ENCODE measurements around the gene WDR18. TPM values are rescaled to one million over a fixed set of nuclear protein-coding genes. Genes with fewer than 3 reads are reported as not detected.

Gene WDR18
- total and polyA plus RNA-seq, 8 donors, result 12.3 to 84.8 (median 23.3) TPM

DNA sequence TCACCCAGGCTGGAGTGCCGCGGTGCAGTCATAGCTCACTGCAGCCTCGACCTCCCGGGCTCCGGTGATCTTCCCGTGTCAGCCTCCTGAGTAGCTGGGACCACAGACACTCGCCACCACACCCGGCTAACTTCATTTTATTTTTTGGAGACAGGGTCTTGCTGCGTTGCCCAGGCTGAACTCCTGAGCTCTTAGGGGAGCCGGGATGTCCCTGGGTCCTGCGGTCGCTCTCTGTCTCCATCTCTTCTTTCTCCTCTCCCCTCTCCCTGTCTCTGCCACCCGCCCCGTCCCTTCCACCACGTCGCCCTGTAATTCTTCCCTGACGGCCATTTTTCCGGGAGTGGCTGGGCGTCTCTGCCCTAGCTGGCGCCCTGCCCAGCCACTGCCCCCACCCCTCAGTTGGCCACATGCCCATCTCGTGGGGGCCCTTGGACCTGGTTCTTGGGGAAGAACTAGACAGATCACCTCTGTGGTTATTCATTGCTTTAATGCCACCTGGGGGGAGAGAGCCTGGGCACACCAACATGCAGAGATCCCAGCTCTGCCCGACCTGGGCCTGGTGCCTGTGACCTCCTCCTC is 39.4 kb upstream of the WDR18 start:
- peak in 2 of 6 donors; percentile 53 to 60 for DNase-seq
- Histone ChIP-seq H3K4me1 (peaks cover 5 to 20% (median 12%) of the 10 kb centered on the region in 3 donors), H3K27me3 (no peaks in the 10 kb centered on the region), H3K36me3 (no peaks in the 10 kb centered on the region), H3K27ac (no peak overlapping the region), H3K9me3 (no peaks in the 10 kb centered on the region), H3K4me3 (no peak overlapping the region)
- ATAC-seq, result no peak
- TF ChIP-seq, protein P1, sequence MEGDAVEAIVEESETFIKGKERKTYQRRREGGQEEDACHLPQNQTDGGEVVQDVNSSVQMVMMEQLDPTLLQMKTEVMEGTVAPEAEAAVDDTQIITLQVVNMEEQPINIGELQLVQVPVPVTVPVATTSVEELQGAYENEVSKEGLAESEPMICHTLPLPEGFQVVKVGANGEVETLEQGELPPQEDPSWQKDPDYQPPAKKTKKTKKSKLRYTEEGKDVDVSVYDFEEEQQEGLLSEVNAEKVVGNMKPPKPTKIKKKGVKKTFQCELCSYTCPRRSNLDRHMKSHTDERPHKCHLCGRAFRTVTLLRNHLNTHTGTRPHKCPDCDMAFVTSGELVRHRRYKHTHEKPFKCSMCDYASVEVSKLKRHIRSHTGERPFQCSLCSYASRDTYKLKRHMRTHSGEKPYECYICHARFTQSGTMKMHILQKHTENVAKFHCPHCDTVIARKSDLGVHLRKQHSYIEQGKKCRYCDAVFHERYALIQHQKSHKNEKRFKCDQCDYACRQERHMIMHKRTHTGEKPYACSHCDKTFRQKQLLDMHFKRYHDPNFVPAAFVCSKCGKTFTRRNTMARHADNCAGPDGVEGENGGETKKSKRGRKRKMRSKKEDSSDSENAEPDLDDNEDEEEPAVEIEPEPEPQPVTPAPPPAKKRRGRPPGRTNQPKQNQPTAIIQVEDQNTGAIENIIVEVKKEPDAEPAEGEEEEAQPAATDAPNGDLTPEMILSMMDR (IDR thresholded peaks at IDR 0.05), result no peak
- FAIRE-seq, result no peak
- intact Hi-C loops (cut with DNase I), result loop anchor here in 1 of 3 donors (5.0 kb wide), 1 partner anchor 33 kb away; no protein-coding TSS in a partner anchor
- 65 to 67% methylated on average over 21 to 22 of the region's 22 CpGs for WGBS, 2 donors

GRCh38 chr19:945401-946252 is 38.5 kb upstream of the WDR18 start:
- ATAC-seq, result no peak
- Histone ChIP-seq H3K27me3 (no peaks in the 10 kb centered on the region), H3K4me1 (peaks cover 5 to 12% (median 5%) of the 10 kb centered on the region in 3 donors), H3K4me3 (no peak overlapping the region), H3K36me3 (no peaks in the 10 kb centered on the region), H3K27ac (no peak overlapping the region), H3K9me3 (no peaks in the 10 kb centered on the region)
- peak in 2 of 6 donors; percentile 35 to 72 for DNase-seq
- no peak for FAIRE-seq
- 87 to 90% methylated on average over 35 to 37 of the region's 37 CpGs for WGBS, 2 donors
- intact Hi-C loops (cut with DNase I), result no loop called here
- TF ChIP-seq, protein P1 (IDR thresholded peaks at IDR 0.05), result no peak

- ATAC-seq, result no peak
- intact Hi-C loops (cut with DNase I), result no loop called here
- peak in 1 of 6 donors; percentile 64 for DNase-seq
Measured at GRCh38 chr19:947090-947706, 36.9 kb upstream of the WDR18 start.

GRCh38 chr19:947707-948539 is 36.2 kb upstream of the WDR18 start:
- Histone ChIP-seq H3K27me3 (no peaks in the 10 kb centered on the region), H3K4me1 (peaks cover 5% of the 10 kb centered on the region in 3 donors), H3K4me3 (no peak overlapping the region), H3K36me3 (no peaks in the 10 kb centered on the region), H3K27ac (no peak overlapping the region), H3K9me3 (no peaks in the 10 kb centered on the region)
- intact Hi-C loops (cut with DNase I), result no loop called here
- DNase-seq (peak in 2 of 6 donors; percentile 62 to 70), ATAC-seq (peak in 2 of 4 donors; percentile 54 to 66), FAIRE-seq (no peak)
- TF ChIP-seq, protein P1 (IDR thresholded peaks at IDR 0.05), result no peak
- 90 to 93% methylated on average over 47 of the region's 47 CpGs for WGBS, 2 donors

More at GRCh38 chr19:947090-947706, 36.9 kb upstream of the WDR18 start:
- Histone ChIP-seq H3K4me3 (no peak overlapping the region), H3K4me1 (no peaks in the 10 kb centered on the region), H3K27me3 (no peaks in the 10 kb centered on the region), H3K36me3 (no peaks in the 10 kb centered on the region), H3K9me3 (no peaks in the 10 kb centered on the region), H3K27ac (no peak overlapping the region)
- WGBS, 2 donors, result 89 to 91% methylated on average over 30 of the region's 30 CpGs
- FAIRE-seq, result no peak
- TF ChIP-seq, protein P1 (IDR thresholded peaks at IDR 0.05), result no peak
